OCI-LY3 (cell line): ENCODE data around the gene S100A10.

Experiments used
- H2AFZ ChIP-seq: fragments of 200-600, 300-600 bp; shearing (Covaris generic); 2 replicates; pipeline ENCODE4 v1.6.0; 2014; ENCODE audit warnings: antibody characterized with exemption, low read depth, low read length
- H3K27ac ChIP-seq: fragments of 200-600, 300-600 bp; sonication (generic); 2 replicates; pipeline ENCODE4 v1.5.1; 2014; ENCODE audit warnings: mild to moderate bottlenecking, low read length, moderate library complexity, mixed read lengths
- H3K27me3 ChIP-seq: fragments of 200-600, 300-600 bp; sonication (generic); 2 replicates; pipeline ENCODE4 v1.6.1; 2014; ENCODE audit warnings: low read depth, low read length, mixed read lengths
- H3K36me3 ChIP-seq: fragments of 200-600, 300-600 bp; sonication (generic); replicated peaks from 2 replicates; pipeline ENCODE3; 2014; ENCODE audit warnings: low read depth, low read length, mixed read lengths
- H3K4me1 ChIP-seq: fragments of 300-600, 200-600 bp; sonication (generic); 2 replicates; pipeline ENCODE4 v1.6.1; 2014; ENCODE audit warnings: low read length, mixed read lengths
- H3K4me2 ChIP-seq: fragments of 200-600, 300-600 bp; sonication (generic); 2 replicates; pipeline ENCODE4 v1.6.1; 2014; ENCODE audit warnings: low read length, mixed read lengths
- H3K4me3 ChIP-seq: fragments of 300-600, 200-600 bp; sonication (generic); 2 replicates; pipeline ENCODE4 v1.5.1; 2014; ENCODE audit warnings: antibody characterized with exemption, mild to moderate bottlenecking, low read length, moderate library complexity
- H3K79me2 ChIP-seq: fragments of 300-600, 200-600 bp; shearing (Covaris generic); 2 replicates; pipeline ENCODE4 v1.6.1; 2014; ENCODE audit warnings: mild to moderate bottlenecking, low read length, mixed read lengths
- H3K9ac ChIP-seq: fragments of 300-600, 200-600 bp; shearing (Covaris generic); 2 replicates; pipeline ENCODE4 v1.6.0; 2014; ENCODE audit warnings: mild to moderate bottlenecking, low read length, moderate library complexity
- H3K9me3 ChIP-seq: fragments of 200-600, 300-600 bp; shearing (Covaris generic); 2 replicates; pipeline ENCODE4 v1.6.1; 2014; ENCODE audit warnings: low read length, mixed read lengths; ENCODE audit not compliant: insufficient read depth
- H4K20me1 ChIP-seq: fragments of 200-600, 300-600 bp; sonication (generic); 2 replicates; pipeline ENCODE4 v1.6.1; 2016; ENCODE audit warnings: low read length, mixed read lengths; ENCODE audit not compliant: insufficient read depth
- CTCF ChIP-seq: fragments of 200-600, 300-600 bp; sonication (generic); IDR thresholded peaks from 2 replicates; pipeline ENCODE4 v1.5.1; 2014; ENCODE audit warnings: antibody characterized with exemption, low read length, low read depth
- EZH2phosphoT487 ChIP-seq: fragments of 200-600 bp; shearing (Covaris generic); IDR thresholded peaks from 2 replicates; pipeline ENCODE4 v1.6.1; 2018; ENCODE audit warnings: antibody characterized with exemption, mixed run types, low read depth

Gene S100A10

GRCh38 chr1:151978922-151979321, 14.7 kb downstream of the S100A10 start:
- no peak overlapping the region for H3K4me2 ChIP-seq
- no peak overlapping the region for H3K27ac ChIP-seq
- no peaks in the 10 kb centered on the region for H3K79me2 ChIP-seq
- H3K9me3 ChIP-seq: no peaks in the 10 kb centered on the region
- no peak overlapping the region for H3K4me3 ChIP-seq
- H3K36me3 ChIP-seq: peaks cover 25% of the 10 kb centered on the region
- peaks cover 5% of the 10 kb centered on the region for H3K4me1 ChIP-seq
- H3K27me3 ChIP-seq: peaks cover 64% of the 10 kb centered on the region
- no peak overlapping the region for H3K9ac ChIP-seq
- TF ChIP-seq EZH2phosphoT487 (no peak), CTCF (no peak)
- no peak overlapping the region for H2AFZ ChIP-seq
- H4K20me1 ChIP-seq: peaks cover 7% of the 10 kb centered on the region; the same call in 1 of the 2 replicates

GRCh38 chr1:151977662-151978230, 15.9 kb downstream of the S100A10 start:
- peaks cover 6% of the 10 kb centered on the region for H3K4me1 ChIP-seq
- no peak for TF ChIP-seq CTCF
- TF ChIP-seq EZH2phosphoT487: no peak
- H4K20me1 ChIP-seq: peaks cover 4% of the 10 kb centered on the region; the same call in 1 of the 2 replicates
- H3K27me3 ChIP-seq: peaks cover 62% of the 10 kb centered on the region
- H3K36me3 ChIP-seq: peaks cover 14% of the 10 kb centered on the region
- no peak overlapping the region for H3K27ac ChIP-seq
- H3K79me2 ChIP-seq: no peaks in the 10 kb centered on the region
- H2AFZ ChIP-seq: no peak overlapping the region
- no peak overlapping the region for H3K4me2 ChIP-seq
- H3K9me3 ChIP-seq: no peaks in the 10 kb centered on the region
- no peak overlapping the region for H3K9ac ChIP-seq
- H3K4me3 ChIP-seq: no peak overlapping the region

- Histone ChIP-seq H3K9ac (no peak overlapping the region), H3K4me1 (peaks cover 13% of the 10 kb centered on the region), H3K79me2 (no peaks in the 10 kb centered on the region), H3K27me3 (peaks cover 56% of the 10 kb centered on the region), H3K9me3 (no peaks in the 10 kb centered on the region), H3K4me3 (no peak overlapping the region), H3K4me2 (no peak overlapping the region), H3K27ac (no peak overlapping the region), H4K20me1 (no peaks in the 10 kb centered on the region), H2AFZ (no peak overlapping the region), H3K36me3 (peaks cover 7% of the 10 kb centered on the region)
- TF ChIP-seq EZH2phosphoT487 (no peak), CTCF (no peak)
Observed at GRCh38 chr1:151976858-151977257, 16.8 kb downstream of the S100A10 start.

- H3K79me2 ChIP-seq: no peaks in the 10 kb centered on the region
Observed at GRCh38 chr1:151976015-151976343, 17.7 kb downstream of the S100A10 start.

More at GRCh38 chr1:151976015-151976343, 17.7 kb downstream of the S100A10 start:
- H3K4me1 ChIP-seq: peaks cover 13% of the 10 kb centered on the region
- H2AFZ ChIP-seq: no peak overlapping the region
- H3K36me3 ChIP-seq: peaks cover 2% of the 10 kb centered on the region
- H3K27ac ChIP-seq: no peak overlapping the region
- no peaks in the 10 kb centered on the region for H3K9me3 ChIP-seq
- no peak for TF ChIP-seq EZH2phosphoT487
- TF ChIP-seq CTCF: no peak
- no peak overlapping the region for H3K4me2 ChIP-seq
- H4K20me1 ChIP-seq: no peaks in the 10 kb centered on the region
- no peak overlapping the region for H3K9ac ChIP-seq
- no peak overlapping the region for H3K4me3 ChIP-seq
- H3K27me3 ChIP-seq: peaks cover 52% of the 10 kb centered on the region
